NCI-H1694 (cell line): Measurements from ENCODE around the gene MYO10.

Experiments
- DNase-seq: peaks from one replicate; lab custom pipeline; 2025; lab: John Stamatoyannopoulos, UW

Gene MYO10

GRCh38 chr5:16617274-16617968 is 318.7 kb downstream of the MYO10 start:
- DNase-seq = no peak

- no peak for DNase-seq
Measured at GRCh38 chr5:16616536-16617273, 319.4 kb downstream of the MYO10 start, which contains the start of gene RETREG1. Gene RETREG1, minus strand, starts transcription at chr5:16616997. Its CDS starts 26 bp downstream, at chr5:16616971.

GRCh38 chr5:16615741-16616535 is 320.1 kb downstream of the MYO10 start:
- no peak for DNase-seq

GRCh38 chr5:16612007-16612406 is 324.1 kb downstream of the MYO10 start:
- DNase-seq = no peak
